ENCODE data around the gene RBFOX2.

GRCh38 chr22:36027935-36028645 is 534 bp downstream of the RBFOX2 start:
- TF ChIP-seq, protein P1, sequence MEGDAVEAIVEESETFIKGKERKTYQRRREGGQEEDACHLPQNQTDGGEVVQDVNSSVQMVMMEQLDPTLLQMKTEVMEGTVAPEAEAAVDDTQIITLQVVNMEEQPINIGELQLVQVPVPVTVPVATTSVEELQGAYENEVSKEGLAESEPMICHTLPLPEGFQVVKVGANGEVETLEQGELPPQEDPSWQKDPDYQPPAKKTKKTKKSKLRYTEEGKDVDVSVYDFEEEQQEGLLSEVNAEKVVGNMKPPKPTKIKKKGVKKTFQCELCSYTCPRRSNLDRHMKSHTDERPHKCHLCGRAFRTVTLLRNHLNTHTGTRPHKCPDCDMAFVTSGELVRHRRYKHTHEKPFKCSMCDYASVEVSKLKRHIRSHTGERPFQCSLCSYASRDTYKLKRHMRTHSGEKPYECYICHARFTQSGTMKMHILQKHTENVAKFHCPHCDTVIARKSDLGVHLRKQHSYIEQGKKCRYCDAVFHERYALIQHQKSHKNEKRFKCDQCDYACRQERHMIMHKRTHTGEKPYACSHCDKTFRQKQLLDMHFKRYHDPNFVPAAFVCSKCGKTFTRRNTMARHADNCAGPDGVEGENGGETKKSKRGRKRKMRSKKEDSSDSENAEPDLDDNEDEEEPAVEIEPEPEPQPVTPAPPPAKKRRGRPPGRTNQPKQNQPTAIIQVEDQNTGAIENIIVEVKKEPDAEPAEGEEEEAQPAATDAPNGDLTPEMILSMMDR (conservative IDR thresholded peaks at IDR 0.05; ENCODE audit: low read length), result no peak
- no peak for TF ChIP-seq EZH2phosphoT487 (IDR thresholded peaks at IDR 0.05; ENCODE audit: borderline replicate concordance, low read depth, low read length)

Data from OCI-LY7 (cell line).